GM21360 (cell line): ENCODE measurements around the gene CCS.
"Not testable (repeated sequence)": the region's sequence is repeated elsewhere in the genome, so short reads cannot be mapped to it uniquely, and the experiment has no call there.

ENCODE experiments used
- ATAC-seq: cut with Tn5 transposase; IDR thresholded peaks from one replicate; pipeline ENCODE4 v1.9.1; 2021; ENCODE audit warnings: mild to moderate bottlenecking, moderate library complexity; ENCODE audit not compliant: unreplicated experiment

CCS gene

DNA sequence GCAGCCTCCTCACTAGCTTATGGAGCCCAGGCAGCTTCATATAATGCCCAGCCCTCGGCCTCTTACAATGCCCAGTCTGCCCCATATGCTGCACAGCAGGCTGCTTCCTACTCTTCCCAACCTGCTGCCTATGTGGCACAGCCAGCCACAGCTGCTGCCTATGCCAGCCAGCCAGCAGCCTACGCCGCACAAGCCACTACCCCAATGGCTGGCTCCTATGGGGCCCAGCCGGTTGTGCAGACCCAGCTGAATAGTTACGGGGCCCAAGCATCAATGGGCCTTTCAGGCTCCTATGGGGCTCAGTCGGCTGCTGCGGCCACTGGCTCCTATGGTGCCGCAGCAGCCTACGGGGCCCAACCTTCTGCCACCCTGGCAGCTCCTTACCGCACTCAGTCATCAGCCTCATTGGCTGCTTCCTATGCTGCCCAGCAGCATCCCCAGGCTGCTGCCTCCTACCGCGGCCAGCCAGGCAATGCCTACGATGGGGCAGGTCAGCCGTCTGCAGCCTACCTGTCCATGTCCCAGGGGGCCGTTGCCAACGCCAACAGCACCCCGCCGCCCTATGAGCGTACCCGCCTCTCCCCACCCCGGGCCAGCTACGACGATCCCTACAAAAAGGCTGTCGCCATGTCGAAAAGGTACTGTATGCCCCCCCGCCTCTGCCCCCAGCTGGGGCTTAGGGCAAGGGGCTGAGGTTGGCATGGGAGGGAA, 32.2 kb downstream of the CCS start:
- ATAC-seq: no peak

DNA sequence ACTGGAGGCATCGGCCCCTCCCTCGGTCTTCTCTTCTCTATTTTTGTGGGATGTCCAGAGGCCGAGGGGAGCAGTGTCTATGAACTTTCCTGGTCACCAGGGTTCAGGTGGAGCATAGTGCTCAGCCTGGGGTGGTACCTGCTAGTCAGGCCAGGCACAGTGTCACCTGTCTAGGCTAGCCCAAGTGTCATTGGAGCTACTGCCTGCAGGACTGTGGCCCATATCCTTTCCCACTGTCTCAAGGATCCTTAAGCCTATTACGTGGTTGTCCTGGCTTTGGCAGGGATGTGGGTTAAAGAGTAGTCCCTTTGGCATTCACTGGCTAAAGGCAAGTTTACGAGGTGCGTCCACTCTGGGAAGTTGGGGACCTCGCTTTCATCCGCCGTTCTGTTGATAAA, 32.8 kb downstream of the CCS start:
- no peak for ATAC-seq

DNA sequence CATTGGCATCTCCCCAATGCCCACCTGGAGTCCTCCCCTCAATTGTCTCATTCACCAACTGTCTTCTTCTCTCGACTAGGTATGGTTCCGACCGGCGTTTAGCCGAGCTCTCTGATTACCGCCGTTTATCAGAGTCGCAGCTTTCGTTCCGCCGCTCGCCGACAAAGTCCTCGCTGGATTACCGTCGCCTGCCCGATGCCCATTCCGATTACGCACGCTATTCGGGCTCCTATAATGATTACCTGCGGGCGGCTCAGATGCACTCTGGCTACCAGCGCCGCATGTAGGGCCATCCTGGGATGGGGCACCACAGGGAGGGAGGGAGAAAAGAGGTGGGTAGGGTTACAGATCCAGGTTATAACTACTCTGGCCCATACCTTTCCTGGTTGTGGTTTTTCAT, 33.4 kb downstream of the CCS start:
- no peak for ATAC-seq

DNA sequence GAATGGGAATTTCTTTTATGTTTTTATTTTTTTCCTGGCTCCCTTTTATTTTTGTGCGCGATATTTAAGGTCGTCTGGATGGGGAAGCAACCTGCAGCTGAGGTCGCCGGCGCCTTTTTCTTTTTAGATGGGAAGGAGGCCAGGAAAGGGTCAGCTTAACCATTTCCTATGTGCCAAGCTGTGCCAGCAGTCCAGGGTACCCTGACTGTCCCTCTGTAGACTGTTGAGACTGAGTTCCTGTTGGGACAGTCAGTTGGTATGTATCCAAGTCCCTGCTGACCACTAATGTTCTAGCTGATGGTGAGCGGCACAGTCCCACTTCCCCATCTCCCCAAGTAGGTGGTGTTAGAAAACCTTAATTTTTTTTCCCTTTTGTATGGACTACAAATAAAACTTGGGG, 33.9 kb downstream of the CCS start:
- ATAC-seq: no peak

DNA sequence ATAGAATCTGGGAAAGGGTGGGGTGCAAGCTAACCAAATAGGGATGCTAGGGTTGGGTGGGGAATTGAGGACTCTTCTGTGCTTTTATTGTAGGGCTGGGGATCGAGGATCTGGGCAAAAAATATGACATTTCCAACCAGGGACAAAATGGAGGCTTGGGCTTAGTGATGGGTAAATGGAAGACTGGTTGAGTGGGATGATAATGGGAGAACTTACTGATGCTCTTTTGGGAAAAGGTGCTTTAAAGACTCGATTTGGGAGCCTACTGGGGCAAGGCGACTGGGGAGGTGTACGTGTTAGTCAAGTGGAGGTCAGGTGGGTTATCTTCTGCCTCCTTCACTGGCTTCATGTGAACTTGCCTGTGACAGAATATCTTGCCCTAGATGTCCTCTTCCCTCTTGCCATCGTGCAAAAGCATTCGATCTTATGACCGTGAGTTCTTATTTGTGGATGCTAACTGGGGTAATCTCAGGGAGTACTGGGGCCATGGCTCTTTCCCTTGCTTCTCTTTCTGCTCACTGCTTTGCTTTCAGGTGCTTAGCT, 35.1 kb downstream of the CCS start:
- no peak for ATAC-seq

DNA sequence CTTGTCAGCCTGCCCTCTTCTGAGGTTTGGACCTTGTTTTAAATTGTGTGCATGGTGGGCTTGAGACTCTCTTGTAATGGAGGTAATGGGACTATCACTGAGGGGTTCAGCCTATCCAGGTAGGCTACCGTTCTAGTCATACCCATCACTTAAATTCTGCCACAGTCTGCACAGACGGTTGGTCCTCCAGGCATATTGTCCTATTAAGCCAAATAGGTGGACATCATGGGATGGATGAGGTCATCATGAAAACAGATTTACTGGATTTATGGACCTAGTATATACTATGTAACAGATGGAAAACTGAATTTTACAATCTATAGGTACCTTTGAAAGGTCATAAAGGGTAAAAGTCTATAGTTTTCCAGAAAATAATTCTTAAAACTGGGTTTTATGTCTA, 36.4 kb downstream of the CCS start:
- no peak for ATAC-seq

DNA sequence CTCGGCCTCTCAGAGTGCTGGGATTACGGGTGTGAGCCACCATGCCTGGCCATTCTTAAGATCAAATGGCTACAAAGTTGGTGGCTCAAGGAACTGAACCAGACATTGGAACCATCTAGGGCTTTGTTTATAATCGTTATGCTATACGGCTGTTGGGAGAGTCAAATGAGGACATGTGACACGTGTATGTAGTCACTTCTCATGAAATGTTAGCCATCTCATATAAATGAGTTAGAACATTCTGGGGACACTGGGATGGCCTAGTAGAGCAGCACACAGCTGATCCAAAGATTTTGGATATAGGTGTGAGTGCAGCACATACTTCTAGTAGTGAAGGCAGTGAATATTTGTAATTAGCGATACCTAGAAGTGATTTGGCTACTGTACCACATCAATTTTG, 38.9 kb downstream of the CCS start:
- no peak for ATAC-seq

DNA sequence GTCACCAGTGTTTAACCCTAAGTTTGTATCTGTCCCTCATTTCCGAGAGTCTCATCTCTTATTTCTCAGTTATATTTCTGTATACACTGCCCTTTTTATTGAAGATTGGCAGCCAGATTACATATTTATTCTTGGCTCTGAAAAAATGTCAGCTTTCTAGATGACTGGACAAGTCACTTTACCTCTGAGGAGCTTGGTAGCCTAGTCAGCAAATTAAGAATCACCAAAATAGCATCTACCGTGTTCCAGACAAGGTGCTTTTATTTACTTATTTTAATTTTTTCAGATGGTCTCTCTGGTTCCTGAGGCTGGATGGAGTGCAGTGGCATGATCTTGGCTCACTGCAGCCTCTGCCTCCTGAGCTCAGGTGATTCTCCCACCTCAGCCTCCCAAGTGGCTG, 40.0 kb downstream of the CCS start:
- no peak for ATAC-seq

DNA sequence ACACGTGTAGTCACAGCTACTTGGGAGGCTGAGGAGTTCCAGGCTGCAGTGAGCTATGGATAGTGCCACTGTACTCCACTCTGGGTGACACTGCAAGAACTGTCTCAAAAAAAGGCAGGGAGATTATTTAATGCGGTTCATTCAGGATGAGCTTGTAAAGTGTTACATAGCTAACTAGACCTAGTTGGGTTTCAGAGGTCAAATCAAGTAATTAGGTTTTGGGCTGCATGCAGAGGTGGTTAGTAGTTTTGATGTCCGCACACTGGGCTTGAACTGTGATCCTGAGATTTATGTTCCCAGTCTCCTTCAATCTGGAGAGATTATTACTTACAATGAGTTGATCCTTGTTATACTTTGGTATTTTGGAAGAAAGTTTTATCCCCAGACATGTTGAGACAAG, 43.4 kb downstream of the CCS start:
- no peak for ATAC-seq

DNA sequence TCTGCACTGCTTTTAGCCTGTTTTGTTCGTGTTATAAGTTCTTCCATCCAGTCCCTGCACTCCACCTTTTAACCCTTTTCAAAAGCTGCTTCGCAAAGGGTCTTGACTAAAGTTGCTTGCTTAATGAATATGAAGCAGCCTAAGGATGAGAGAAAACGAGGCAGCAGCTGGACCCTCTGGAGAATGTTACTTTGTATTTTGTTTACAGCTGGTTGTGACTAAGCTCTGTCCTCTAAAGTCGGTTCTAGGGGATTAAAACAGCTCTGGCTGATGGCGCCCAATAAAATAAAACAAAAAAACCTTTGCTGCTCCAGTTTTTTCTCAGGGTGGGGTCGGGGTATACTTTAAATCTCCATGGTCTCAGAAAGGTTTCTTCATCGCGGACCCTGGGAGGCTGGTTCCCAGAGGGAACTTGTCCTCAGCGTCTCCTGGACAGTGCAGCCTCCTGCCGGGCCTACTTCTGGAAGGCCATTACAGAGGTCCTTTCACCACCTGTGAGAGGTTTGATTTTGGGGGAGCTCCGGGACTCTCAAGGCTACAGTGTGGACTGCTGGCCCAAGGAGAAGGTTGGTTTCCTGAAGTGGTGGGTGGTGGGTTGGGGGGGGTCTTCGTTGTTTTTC, 44.7 kb downstream of the CCS start:
- ATAC-seq: no peak

DNA sequence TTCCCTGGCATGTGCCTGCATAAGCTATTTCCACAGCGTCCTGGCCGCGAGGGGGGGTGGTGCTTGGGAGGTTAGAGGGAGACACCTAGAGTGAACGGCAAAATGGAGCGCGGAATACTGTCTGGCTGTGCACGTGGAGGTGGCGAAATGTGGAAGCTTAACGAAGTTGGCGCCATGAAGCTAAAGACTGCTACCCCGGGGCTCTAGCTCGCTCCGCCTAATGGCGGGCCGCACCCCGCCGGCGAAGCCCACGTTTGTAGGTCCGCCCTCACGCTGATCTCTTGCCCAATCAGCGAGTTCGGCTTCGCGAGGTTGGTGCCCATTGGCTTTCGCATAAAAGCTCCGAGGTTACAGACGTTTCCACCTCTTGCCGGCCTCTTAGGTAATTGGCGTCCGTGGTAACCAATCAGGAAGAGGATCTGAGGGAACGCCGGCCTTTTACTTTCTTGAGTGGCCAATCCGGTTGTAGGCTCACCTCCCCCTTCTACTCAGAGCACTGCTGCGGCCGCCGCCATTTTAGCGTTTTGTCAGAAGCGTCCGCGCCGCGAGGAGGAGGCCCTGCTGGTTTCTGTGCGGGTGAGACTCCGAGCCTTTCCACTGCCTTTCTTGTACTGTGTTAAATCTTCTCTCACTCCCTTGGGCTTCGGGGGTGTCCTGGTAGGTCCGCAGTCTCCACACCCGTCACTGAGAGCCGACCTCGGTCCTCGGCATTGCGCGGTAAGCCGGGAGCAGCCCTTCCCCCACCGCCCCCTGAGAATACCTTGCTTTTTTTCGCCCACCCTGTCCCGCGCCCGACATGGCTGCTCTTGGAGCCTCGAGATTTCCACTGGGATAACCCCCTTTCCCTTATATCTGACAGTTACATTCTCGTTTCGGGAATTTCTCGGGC, 45.4 kb downstream of the CCS start, which contains the start of gene RBM4:
Gene RBM4, plus strand, starts transcription at position 527 of the 889 bp plus-strand sequence. CDS start 1,009 bp downstream, outside the sequence.
- peak; percentile 83 for ATAC-seq

DNA sequence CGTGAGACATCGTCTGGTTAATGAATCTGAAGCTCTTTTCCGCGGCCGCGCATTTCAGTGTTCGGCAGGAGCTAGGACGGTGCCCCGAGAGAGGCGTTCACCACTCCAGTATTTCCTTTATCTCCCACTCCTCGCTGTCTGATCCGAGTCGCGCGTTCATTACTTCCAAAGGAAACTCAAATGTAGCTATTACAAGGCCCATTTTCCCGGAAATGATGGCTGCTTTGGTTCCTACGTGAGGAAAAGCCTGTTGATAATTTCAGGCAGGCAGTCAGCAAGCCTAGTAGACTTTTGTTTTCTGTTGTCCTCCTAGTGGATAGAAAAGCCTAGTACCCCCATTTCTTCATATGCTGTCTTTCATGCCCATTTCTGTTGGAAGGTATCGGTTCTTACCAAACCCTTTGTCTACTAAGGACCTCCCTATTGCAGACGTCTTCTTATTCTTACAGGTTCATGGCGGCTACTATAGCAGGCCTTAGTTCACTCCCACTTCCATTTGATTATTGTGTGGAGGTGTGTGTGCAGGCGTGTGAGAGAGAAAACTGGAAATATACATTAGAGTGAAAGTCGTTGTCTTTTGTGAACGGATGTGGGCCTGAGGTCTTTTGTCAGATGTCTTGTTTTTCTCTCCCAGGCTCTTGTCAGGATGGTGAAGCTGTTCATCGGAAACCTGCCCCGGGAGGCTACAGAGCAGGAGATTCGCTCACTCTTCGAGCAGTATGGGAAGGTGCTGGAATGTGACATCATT, 46.3 kb downstream of the CCS start:
- ATAC-seq: no peak

DNA sequence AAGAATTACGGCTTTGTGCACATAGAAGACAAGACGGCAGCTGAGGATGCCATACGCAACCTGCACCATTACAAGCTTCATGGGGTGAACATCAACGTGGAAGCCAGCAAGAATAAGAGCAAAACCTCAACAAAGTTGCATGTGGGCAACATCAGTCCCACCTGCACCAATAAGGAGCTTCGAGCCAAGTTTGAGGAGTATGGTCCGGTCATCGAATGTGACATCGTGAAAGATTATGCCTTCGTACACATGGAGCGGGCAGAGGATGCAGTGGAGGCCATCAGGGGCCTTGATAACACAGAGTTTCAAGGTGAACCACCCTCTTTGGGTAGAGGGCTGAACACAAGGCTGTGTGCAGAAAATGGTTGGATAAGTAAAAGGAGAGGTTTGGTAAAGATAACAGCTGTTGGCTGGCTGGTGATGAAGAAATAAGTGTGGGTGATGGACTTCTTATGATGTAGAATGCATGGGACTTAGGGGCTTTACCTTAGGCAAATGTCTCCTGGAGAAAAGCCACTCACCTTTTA, 46.9 kb downstream of the CCS start:
- ATAC-seq: not testable (repeated sequence)

DNA sequence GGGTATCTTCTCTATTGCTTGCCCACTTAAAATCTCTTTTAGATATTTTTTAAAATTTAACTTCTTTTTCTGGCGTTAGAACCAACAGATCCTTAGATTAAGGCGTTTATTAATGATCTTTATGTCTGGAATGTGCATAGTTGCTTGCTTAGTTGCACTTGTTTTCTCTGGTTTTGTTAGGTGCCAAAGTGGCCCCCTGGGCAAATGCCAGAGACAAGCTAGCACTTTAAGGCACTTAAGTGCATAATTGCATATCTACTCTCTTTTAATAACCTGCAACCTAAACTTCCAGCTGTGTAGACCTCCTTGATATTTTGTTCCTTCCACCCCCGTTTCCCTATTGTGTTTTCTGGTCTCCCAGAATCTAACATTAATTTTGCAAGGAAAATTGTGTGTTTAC, 48.8 kb downstream of the CCS start:
- ATAC-seq: no peak

DNA sequence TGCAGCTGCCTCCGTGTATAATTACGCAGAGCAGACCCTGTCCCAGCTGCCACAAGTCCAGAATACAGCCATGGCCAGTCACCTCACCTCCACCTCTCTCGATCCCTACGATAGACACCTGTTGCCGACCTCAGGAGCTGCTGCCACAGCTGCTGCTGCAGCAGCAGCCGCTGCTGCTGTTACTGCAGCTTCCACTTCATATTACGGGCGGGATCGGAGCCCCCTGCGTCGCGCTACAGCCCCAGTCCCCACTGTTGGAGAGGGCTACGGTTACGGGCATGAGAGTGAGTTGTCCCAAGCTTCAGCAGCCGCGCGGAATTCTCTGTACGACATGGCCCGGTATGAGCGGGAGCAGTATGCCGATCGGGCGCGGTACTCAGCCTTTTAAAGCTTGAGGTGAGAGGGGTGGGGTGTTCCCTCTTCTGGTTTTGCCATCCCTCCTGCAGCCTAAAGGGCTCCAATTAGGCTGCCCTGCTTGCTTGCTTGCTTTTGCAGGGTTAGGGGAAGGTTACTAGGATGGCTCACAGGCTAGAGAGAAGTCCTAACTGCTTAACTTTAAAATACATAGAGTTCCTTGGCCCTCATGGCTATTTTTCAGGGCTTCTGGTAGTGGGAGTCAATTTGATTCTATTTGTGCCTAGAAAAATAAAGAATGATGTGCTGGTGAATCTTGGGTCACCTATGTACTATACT, 50.9 kb downstream of the CCS start:
- no peak for ATAC-seq

DNA sequence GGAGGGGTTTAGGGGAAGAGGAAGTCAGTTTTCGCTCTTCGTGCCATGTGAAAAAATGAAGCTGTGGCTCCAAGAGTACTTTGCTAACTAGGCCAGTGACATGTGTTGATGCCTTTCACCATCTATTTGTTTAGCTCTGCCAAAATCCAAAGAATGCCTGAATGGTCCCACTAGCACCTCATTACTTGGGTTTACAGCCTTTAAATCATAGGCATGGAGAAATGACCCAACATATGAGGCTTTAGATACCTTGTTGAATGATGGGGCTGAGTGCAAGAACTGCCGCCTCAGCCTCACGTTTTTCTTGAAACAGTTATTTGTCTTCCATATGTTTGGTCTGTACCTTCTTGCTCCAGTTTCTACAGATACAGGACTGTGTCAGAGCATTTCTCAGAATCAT, 53.8 kb downstream of the CCS start:
- no peak for ATAC-seq

DNA sequence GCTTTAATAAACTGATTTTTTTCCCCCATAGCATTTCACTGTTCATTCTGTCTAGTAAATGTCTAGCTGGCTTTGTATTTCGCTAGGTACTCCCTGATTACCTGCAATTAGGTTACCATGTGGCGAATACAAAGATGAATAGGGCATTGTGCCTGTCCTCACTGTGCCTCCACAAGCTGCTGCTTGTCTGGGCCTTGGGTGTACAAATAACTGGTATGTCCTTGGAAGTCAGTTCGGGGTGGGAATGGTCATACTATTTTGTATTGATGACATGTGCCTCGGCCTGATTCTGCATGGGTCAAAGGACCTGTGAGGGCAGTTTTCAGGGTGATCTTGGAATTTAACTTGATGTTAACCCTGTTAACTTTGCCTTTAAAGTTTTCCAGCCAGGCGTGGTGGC, 56.9 kb downstream of the CCS start:
- ATAC-seq: no peak

DNA sequence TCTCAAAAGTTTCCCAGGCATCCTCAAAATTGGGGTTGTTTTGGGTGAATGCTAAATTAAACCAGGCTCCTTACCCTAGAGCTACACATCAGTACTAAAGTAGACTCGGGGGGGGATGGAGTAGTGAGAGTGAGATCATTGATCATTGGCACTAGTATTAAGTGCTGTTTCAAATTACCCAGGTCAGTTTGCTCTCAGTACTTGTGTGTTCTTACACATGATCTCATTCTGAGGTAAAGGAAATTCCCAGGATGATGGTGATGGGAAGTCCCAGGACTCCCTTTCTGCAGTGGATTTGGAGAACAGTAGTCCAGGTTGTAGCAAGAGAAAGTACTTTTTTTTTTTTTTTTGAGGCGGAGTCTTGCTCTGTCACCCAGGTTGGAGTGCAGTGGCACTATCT, 58.0 kb downstream of the CCS start:
- no peak for ATAC-seq

DNA sequence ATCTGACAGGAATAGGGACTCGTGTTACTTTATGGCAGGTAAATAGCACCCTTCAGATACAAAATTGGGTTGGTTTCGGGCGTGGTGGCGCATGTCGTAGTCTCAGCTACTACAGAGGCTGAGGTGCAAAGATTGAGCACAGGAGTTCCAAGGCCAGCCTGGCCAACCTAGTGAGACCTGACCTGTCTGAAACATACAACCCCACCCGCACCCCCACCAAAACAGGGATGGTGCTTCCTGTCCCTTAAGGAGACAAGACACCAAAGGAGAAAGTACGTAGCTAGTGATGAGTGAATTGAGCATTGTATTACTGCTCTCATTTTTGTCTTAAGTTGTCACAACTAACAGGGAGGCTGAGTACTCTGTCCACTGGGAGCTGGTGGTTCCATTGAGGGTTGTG, 59.7 kb downstream of the CCS start:
- ATAC-seq: no peak

DNA sequence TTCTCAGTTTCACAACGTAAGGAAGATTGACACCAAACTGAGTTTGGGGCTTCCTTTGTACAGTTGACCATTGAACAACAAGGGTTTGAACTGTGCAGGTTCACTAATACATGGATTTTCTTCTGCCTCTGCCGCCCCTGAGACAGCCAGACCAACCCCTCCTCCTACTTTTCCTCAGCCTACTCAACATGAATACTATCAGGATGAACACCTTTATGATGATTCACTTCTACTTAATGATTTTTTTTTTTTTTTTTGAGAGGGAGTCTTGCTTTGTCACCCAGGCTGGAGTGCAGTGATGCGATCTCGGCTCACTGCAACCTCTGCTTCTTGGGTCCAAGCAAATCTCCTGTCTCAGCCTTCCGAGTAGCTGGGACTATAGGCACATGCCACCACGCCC, 60.1 kb downstream of the CCS start:
- ATAC-seq: no peak
